ENCODE measurements around the gene GIGYF2. TPM values are rescaled to one million over a fixed set of nuclear protein-coding genes. Genes with fewer than 3 reads are reported as not detected.

Gene GIGYF2
- total RNA-seq, 2 experiments from 2014 or later: 52.5 to 55.5 TPM

GRCh38 chr2:232894251-232894650, 197.1 kb downstream of the GIGYF2 start:
- H3K27me3 ChIP-seq (ENCODE audit: control insufficient read depth in 1 of 2, insufficient read depth in 2 of 2, low read length in 2 of 2): peaks cover 3 to 13% of the 10 kb centered on the region in 2 experiments
- H3K27ac ChIP-seq (ENCODE audit: low read depth in 1 of 2, low read length in 2 of 2): no peak overlapping the region
- DNase-seq (no peak), ATAC-seq (ENCODE audit: poor library complexity) (no peak)
- CTCF ChIA-PET: no interaction called here
- no peak overlapping the region for H3K4me3 ChIP-seq (ENCODE audit: low read length)
- Mint-ChIP-seq H3K4me3 (no peak overlapping the region), H3K27ac (no peak overlapping the region), H3K36me3 (ENCODE audit: low read depth) (no peaks in the 10 kb centered on the region), H3K27me3 (peaks cover 26% of the 10 kb centered on the region), H3K4me1 (ENCODE audit: low read depth) (no peaks in the 10 kb centered on the region), H3K9me3 (no peaks in the 10 kb centered on the region)
- no peaks in the 10 kb centered on the region for H3K4me1 ChIP-seq (ENCODE audit: insufficient read depth, low read length)
- intact Hi-C loops (cut with DNase I, micrococcal nuclease): no loop called here
- no peaks in the 10 kb centered on the region for H3K9me3 ChIP-seq (ENCODE audit: control insufficient read depth in 1 of 2, insufficient read depth in 1 of 2, low read length in 2 of 2)
- H3K36me3 ChIP-seq (ENCODE audit: insufficient read depth, low read length): no peaks in the 10 kb centered on the region
- POLR2A ChIA-PET: no interaction called here
- TF ChIP-seq CTCF (IDR thresholded peaks at IDR 0.05): no peak

DNA sequence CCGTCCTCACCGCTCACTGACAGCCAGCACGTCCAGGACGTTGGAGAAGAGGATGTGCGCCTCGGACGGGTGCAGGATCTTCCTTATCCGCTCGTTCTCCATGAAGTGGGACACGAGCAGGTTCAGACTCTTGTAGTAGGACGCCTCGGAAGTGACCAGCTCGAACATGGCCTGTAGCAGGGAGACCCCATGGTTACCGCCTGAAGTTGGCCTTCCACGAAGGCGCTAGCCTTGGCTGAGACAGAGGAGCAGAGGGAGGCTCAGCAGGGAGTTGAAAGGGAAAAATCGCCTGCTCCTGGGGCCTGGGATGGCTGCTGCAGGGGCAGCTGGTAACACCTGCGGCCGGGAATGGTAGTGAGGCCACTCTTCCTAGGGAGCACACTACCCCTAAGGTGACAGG, 197.6 kb downstream of the GIGYF2 start:
- H3K36me3 Mint-ChIP-seq (ENCODE audit: low read depth): no peaks in the 10 kb centered on the region
- Histone ChIP-seq H3K27ac (ENCODE audit: low read depth in 1 of 2, low read length in 2 of 2) (no peak overlapping the region), H3K36me3 (ENCODE audit: insufficient read depth, low read length) (no peaks in the 10 kb centered on the region), H3K4me1 (ENCODE audit: insufficient read depth, low read length) (no peaks in the 10 kb centered on the region), H3K4me3 (ENCODE audit: low read length) (no peak overlapping the region), H3K9me3 (ENCODE audit: control insufficient read depth in 1 of 2, insufficient read depth in 1 of 2, low read length in 2 of 2) (no peaks in the 10 kb centered on the region), H3K27me3 (ENCODE audit: control insufficient read depth in 1 of 2, insufficient read depth in 2 of 2, low read length in 2 of 2) (peaks cover 3 to 13% of the 10 kb centered on the region in 2 experiments)
- DNase-seq: peak in 1 of 14 experiments; percentile 12
- no peaks in the 10 kb centered on the region for H3K4me1 Mint-ChIP-seq (ENCODE audit: low read depth)
- intact Hi-C loops (cut with DNase I, micrococcal nuclease): no loop called here
- H3K4me3 Mint-ChIP-seq: no peak overlapping the region
- ATAC-seq (ENCODE audit: poor library complexity): no peak
- no peaks in the 10 kb centered on the region for H3K9me3 Mint-ChIP-seq
- H3K27me3 Mint-ChIP-seq: peaks cover 25% of the 10 kb centered on the region
- no peak overlapping the region for H3K27ac Mint-ChIP-seq
- ChIA-PET POLR2A (no interaction called here), CTCF (no interaction called here)
- no peak for TF ChIP-seq CTCF (IDR thresholded peaks at IDR 0.05)

DNA sequence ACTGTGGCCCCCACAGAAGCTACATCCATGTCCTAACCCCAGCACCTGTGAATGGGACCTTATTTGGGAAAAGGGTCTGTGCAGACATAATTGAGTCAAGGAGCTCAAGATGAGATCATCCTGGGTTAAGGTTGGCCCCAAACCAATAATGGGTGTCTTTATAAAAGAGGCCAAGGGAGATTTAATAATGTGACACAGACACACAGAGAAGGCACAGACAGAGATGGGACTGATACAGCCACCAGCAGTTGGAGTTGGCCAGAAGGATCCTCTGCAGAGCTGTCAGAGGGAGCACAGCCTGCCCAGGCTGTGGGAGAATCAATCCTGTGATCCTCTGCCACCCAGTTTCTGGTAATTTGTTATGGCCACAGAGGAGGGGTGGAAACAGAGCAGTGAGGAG, 199.0 kb downstream of the GIGYF2 start:
- Histone ChIP-seq H3K9me3 (ENCODE audit: control insufficient read depth in 1 of 2, insufficient read depth in 1 of 2, low read length in 2 of 2) (peaks cover 0 to 3% of the 10 kb centered on the region in 2 experiments), H3K36me3 (ENCODE audit: insufficient read depth, low read length) (no peaks in the 10 kb centered on the region), H3K27ac (ENCODE audit: low read depth in 1 of 2, low read length in 2 of 2) (no peak overlapping the region), H3K4me1 (ENCODE audit: insufficient read depth, low read length) (no peaks in the 10 kb centered on the region), H3K4me3 (ENCODE audit: low read length) (no peak overlapping the region), H3K27me3 (ENCODE audit: control insufficient read depth in 1 of 2, insufficient read depth in 2 of 2, low read length in 2 of 2) (peaks cover under 1 to 8% of the 10 kb centered on the region in 2 experiments)
- TF ChIP-seq CTCF (IDR thresholded peaks at IDR 0.05): no peak
- intact Hi-C loops (cut with DNase I, micrococcal nuclease): no loop called here
- H3K27ac Mint-ChIP-seq: no peak overlapping the region
- ChIA-PET CTCF (no interaction called here), POLR2A (no interaction called here)
- peaks cover 19% of the 10 kb centered on the region for H3K27me3 Mint-ChIP-seq
- DNase-seq (no peak), ATAC-seq (ENCODE audit: poor library complexity) (no peak)
- H3K36me3 Mint-ChIP-seq (ENCODE audit: low read depth): no peaks in the 10 kb centered on the region
- H3K4me3 Mint-ChIP-seq: no peak overlapping the region
- H3K4me1 Mint-ChIP-seq (ENCODE audit: low read depth): no peaks in the 10 kb centered on the region
- H3K9me3 Mint-ChIP-seq: no peaks in the 10 kb centered on the region

Measured in CD4-positive, alpha-beta T cell (primary cell).